ENCODE results near the gene ZNF787.

DNA sequence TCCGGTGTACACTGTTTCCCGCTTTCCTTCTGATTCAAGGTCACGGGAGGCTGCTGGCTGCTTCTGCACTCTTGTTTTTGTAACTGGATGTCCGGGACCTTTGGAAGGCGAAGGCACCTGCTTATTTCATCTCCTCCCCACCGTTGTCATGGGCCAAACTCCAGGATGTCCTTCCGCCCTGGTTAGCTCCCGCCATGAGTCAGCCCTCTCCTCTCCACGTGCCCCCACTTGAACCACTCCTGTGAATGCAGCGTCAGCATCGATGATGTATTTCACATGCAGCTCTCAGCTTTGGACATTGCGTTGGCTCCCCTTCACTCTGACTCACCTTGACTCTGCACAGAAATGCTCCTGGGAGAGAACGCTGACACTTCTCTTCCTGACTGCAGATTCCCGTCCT, 49.2 kb upstream of the ZNF787 start:
- no peak for TF ChIP-seq EZH2 (IDR thresholded peaks at IDR 0.05; ENCODE audit: low read length, missing control alignments)
- TF ChIP-seq, protein P1, sequence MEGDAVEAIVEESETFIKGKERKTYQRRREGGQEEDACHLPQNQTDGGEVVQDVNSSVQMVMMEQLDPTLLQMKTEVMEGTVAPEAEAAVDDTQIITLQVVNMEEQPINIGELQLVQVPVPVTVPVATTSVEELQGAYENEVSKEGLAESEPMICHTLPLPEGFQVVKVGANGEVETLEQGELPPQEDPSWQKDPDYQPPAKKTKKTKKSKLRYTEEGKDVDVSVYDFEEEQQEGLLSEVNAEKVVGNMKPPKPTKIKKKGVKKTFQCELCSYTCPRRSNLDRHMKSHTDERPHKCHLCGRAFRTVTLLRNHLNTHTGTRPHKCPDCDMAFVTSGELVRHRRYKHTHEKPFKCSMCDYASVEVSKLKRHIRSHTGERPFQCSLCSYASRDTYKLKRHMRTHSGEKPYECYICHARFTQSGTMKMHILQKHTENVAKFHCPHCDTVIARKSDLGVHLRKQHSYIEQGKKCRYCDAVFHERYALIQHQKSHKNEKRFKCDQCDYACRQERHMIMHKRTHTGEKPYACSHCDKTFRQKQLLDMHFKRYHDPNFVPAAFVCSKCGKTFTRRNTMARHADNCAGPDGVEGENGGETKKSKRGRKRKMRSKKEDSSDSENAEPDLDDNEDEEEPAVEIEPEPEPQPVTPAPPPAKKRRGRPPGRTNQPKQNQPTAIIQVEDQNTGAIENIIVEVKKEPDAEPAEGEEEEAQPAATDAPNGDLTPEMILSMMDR (conservative IDR thresholded peaks at IDR 0.05 in 1 of 2, IDR thresholded peaks at IDR 0.05 in 1 of 2; ENCODE audit: low read depth in 1 of 2, low read length in 2 of 2), result no peak

Measured in fibroblast of lung (primary cell).